SIG-M5 treated with dmso at 0.1 percent for 504 hours (cell line): Measurements from ENCODE around the gene TXNRD2.

Source experiments
- DNase-seq: peaks from one replicate; lab custom pipeline; 2025; ENCODE audit not compliant: unreplicated experiment; lab: John Stamatoyannopoulos, UW

Gene TXNRD2

DNA sequence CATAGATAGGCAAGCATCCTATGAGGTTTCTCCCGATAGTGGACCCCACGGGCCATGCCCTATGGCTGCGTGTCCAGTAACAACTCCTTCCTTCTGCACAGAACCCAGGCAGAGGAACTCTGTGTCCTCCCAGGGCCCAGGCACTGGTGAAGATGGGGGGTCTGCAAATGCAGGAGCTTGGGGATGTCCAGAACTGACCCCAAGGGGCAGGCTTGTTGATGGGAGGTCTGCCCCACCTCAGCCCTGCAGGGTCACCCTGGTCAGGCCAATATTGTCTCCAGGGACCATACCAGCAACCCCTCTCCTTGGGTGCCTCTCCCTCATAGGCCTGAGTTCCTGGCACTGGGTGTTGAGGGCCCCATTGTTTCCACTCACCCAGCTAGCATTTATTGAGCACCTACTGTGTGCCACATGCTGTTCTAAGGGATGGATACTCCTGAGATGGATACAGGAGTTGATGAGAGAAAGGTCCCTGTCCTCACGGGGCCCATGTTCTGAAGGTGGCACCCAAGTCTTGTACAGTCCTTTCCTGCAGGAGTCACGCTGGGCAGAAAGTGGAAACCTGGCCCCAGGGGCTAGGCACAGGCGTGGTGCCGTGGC is 26.3 kb upstream of the TXNRD2 start:
- DNase-seq = no peak

DNA sequence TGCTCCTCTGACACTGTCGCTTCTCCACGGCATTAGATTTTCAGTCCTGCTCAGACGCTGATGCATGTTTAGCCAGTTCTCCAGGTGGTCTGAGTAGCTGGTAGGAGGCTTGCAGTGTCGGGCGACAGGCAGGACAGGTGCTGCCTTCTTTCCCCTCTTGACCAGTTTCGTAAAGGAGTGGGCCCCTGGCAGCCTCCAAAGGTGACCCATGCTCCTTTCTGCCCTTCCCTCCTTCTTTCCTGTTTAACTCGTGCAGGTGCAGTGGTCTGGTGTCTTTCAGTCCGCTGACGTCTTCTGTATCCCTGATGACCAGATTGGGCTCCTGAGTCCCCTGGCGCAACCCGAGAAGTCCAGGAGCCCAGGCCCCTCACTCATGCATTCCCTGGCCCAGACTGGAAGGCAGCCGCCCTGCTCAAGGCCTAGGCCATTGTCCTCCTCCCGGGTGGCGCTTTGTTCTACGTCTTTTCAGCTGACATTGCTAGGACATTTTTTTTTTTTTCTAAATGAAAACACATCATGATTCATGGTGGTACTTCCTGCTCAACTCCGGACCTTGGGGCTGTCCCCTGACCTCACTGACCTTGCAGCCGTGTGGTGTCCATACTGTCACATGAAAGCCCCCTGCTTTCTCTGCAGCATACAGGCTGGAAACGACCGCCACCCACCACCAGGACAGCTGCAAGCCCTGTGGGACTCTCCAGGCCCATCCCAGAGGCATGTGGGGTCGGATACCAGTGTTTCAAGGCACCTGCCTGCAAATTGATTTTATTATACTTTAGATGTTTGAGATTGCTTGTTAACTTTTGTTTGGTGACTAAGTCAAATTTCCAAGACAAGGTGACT is 25.5 kb upstream of the TXNRD2 start:
- DNase-seq = no peak

DNA sequence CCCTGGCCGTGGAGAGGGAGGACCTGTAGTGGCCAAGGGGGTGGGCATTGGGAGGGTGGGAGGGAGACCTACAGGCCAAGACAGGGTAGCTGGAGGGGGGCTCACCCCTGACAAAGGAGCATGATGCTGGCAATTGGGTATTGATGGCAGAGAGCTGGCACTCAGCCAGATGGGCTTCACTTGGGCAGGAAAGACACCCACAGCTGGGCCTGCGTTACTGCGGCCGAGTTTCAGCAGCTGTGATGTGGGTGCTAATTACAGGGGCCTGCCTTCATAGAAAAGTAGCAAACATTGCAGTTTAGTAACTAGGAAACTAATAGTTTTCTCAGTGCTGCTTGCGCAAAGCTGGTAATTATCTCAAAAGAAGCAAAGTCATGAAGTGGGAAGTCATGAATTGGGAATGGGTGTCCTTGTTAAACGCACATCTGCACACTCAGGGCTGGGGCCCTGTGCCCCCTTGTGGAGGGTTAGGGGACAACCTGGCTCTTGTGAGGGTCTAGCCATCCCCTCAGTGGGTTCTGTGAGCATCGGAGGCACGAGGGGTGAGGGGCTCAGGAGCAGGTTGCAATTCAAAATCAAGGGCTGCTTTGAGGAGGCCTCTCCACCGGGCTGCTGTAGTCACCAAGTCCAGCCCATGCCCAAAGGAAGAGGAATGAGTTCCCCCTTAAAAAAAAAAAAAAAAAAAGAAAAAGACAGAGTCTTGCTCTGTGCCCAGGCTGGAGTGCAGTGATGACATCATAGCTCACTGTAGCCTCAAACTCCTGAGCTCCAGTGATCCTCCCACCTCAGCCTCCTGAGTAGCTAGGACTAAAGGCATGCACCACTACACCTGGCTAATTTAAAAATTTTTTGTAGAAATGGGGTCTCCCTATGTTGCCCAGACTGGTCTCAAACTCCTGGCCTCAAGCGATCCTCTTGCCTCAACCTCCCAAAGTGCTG is 24.4 kb upstream of the TXNRD2 start:
- peak; percentile 40 for DNase-seq

DNA sequence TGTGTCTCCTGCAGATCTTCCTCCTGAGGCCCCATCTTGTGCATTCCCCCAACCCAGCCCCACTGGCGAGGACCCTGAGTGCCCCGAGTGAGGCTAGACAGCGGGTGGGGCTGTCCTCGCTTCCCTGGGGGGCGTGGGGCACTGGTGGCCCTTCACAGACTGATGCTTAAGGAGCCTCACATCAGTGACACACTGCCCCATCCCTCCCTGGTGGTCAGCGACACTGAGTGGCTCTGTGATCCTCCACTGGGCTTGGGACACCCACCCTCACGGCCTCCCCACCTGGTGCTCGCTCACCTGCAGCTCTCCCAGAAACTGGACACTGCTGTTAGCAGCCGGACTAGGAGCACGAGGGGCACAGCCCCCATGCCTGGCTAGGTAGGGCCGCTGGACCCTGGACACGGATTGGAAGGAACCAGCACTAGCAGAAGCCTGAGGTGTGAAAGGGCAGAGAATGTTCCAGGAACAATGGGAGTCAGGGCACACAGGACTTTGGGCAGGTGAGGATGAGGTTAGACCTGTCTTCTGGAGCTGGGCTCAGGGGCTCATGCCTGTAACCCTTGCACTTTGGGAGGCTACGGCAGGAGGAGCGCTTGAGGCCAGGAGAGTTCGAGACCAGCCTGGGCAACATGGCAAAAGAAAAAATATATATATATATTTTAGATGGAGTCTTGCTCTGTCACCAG is 23.2 kb upstream of the TXNRD2 start:
- no peak for DNase-seq

DNA sequence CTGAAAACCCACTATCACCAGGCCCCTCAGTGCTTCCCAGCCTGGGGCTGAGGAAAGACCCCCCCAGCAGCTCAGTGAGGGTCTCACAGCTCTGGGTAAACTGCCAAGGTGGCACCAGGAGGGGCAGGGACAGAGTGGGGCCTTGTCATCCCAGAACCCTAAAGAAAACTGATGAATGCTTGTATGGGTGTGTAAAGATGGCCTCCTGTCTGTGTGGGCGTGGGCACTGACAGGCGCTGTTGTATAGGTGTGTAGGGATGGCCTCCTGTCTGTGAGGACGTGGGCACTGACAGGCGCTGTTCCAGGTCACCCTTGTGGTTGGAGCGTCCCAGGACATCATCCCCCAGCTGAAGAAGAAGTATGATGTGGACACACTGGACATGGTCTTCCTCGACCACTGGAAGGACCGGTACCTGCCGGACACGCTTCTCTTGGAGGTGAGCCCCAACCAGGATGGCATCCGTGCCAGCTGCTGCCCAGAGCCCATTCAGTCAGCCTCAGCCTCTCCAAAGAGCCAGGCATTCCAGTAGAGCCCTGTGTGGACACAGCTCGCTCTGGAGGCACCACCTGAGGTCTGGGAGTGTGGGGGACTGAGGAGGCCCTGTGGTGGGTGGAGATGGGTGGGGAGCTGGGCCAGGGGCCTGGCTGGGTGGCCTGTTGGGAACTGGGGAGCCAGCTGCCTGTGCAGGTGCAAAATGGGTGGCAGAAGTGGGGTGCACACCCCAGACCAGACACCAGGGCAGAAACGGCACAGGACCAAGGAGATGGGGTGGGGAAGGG is 22.4 kb upstream of the TXNRD2 start:
- DNase-seq = no peak

DNA sequence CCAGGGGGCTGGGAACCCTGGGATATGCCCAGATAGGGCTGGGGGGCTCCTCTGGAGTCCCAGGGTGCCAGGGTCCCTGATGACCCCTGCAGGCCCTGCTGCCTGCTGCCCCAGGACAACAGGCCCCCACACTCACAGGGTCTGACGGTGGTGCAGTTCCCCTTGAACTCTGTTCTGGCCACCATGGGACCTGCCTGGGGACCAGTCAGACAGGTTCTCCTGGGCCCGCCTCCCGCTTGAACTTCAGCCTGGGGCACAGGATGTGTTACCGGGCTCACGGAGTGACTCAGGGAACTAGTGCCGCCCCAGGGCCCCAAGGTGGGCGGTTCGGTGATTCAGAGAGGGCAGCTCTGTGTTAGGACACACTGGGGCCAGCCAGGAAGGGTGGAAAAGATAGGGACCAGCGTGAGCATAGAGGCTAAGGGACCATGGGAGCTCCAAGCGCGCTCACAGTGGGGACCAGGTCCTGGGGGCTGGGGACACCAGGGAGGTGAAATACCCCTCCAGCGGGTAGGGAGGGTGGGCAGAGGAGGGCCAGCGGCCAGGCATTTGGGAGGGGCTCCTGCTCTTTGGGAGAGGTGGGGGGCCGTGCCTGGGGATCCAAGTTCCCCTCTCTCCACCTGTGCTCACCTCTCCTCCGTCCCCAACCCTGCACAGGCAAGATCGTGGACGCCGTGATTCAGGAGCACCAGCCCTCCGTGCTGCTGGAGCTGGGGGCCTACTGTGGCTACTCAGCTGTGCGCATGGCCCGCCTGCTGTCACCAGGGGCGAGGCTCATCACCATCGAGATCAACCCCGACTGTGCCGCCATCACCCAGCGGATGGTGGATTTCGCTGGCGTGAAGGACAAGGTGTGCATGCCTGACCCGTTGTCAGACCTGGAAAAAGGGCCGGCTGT is 21.5 kb upstream of the TXNRD2 start:
- peak; percentile 47 for DNase-seq

DNA sequence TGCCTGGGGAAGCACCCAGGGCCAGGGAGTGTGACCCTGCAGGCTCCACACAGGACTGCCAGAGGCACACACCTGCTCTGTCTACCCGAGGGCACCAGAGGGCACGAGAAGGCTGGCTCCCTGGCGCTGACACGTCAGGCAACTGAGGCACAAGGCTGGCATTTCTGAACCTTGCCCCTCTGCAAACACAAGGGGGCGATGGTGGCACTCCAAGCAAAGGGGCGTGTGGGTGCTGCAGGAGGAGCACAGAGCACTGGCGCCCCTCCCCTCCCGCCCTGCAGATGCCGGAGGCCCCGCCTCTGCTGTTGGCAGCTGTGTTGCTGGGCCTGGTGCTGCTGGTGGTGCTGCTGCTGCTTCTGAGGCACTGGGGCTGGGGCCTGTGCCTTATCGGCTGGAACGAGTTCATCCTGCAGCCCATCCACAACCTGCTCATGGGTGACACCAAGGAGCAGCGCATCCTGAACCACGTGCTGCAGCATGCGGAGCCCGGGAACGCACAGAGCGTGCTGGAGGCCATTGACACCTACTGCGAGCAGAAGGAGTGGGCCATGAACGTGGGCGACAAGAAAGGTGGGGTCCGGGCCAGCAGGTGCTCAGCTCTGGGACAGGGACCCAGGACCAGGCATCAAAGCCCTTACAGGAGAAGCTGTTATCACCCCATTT is 20.8 kb upstream of the TXNRD2 start:
- peak; percentile 65 for DNase-seq

DNA sequence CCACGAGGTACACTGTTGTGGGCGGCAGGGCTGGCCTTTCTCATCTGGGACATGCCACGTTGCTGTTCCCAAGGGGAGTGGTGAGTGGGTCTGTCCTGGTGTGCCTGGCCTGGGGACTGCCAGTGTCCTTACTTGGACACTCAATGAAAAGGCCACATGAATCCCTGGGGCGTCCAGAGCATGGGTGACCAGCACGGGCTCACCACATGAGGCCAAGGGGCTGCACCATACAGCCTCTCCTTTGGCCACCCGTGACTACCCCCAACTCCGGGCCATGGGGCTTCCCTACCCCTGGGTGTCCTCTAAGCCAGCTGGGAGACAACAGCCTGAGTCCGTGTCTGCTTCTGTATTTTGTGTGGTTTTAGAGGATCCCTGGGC is 20.2 kb upstream of the TXNRD2 start:
- DNase-seq = no peak

DNA sequence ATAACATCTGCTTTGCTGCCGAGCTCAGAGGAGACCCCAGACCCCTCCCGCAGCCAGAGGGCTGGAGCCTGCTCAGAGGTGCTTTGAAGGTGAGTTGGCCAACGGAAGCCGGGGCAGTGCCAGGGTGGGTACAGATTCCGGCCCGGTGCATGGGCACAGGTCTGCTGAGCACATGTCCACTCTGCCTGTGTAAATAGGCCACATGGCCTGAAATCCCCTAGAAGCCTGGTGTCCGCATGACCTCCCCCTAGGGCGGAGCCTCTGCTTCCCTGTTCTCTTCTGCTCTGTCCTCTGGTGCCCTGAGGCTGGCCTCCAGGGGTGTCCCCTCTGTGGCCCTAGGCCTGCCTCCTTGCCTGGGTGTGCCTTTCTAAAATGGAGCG is 19.6 kb upstream of the TXNRD2 start:
- DNase-seq = no peak

DNA sequence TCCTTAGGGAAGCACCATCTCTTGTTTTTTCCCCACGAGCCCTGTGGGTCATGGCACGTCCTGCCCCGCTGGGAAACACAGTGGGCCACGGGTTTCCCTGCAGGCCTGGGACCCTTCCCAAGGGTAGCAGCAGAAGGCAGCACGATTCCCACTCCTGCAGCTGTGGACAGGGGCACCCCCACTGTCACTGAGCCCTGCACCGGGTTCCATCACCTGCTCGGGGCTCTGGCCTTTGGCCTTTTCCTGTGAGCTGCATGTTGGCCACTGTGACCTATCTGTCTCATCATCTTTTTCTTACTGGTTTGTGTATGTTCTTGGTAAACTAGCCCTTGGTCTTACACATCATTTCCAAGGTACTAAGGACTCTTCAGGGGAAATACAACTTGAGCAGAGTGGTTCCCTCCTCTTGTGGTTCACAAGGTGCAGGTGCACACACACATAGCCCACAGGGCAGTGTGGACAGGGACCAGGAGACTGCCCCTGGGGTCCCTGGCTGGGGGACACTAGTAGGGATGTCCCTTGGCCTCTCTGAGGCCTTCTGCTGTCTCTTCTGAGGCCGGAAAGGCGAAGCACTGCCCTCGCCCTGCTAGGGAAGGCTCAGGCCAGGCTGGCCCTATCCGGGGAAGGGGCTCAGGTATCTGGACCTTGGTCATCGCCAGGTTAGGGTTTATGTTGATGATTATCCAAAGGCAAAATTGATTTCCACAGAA is 19.0 kb upstream of the TXNRD2 start:
- no peak for DNase-seq

DNA sequence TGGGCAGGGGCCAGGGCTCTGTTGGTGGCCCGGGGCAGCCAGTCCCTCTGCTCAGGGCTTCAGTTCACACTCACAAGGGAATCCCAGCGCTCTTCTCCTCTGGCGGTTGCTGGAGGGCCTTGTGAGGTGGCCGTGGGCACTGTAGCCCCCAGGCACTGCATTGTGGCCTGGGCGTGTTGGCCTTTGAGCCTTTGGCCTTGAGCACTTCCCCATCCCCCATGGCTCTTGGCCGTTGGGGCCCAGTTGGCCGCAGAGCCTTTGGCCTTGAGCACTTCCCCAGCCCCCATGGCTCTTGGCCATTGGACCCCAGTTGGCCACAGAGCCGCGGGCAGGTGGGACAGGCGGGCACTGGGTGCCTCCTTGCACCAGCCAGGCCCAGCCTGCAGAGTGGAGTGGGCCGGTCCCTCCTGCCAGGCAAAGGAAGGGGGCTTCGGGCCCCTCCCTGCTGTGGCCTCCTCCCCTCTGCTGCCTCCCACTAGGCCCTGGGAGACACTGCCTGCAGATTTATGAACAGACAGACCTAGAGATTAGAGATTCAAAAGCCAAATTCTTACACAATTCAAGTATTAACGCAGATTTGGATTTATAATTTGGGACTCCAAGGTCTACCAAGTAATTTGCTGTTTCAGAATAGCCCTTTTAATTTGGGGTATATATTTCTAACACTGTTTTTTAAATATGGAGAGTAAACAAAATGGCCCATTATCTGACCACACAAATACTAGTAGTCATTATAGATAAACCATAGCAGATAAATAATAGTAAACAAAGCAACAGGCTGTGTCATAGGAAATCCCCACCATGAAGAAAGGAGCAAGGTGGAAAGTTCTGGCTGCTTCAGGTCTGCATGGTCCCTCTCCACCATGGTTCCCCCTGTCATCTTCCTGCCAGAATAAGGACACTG is 18.2 kb upstream of the TXNRD2 start:
- DNase-seq = no peak

DNA sequence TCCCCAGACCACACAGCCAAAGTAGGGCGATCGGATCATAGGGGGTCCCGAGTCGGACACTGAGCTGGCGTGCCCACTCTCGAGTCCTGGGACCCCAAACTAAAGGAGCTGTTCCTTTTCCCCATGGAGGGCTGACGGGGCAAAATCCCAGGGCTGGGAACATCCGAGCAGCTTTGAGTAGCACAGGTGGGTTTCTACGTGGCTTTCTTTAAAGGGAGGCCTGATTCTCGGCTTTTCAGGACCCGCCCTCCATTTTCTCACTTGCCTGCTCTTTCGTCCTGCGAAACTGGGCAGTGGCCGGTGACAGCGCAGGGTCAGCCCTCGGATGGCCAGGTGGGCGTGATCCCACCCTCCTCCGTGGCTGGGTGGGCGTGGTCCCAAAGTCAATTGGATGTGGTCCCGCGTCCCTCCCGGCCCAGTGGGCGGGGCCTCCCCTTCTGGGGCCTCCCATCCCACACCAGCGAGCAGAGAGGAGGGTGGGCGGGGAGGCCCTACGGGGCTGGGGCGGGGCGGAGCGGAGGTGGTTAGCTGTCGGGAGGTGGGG is 17.5 kb upstream of the TXNRD2 start:
- DNase-seq = no peak

DNA sequence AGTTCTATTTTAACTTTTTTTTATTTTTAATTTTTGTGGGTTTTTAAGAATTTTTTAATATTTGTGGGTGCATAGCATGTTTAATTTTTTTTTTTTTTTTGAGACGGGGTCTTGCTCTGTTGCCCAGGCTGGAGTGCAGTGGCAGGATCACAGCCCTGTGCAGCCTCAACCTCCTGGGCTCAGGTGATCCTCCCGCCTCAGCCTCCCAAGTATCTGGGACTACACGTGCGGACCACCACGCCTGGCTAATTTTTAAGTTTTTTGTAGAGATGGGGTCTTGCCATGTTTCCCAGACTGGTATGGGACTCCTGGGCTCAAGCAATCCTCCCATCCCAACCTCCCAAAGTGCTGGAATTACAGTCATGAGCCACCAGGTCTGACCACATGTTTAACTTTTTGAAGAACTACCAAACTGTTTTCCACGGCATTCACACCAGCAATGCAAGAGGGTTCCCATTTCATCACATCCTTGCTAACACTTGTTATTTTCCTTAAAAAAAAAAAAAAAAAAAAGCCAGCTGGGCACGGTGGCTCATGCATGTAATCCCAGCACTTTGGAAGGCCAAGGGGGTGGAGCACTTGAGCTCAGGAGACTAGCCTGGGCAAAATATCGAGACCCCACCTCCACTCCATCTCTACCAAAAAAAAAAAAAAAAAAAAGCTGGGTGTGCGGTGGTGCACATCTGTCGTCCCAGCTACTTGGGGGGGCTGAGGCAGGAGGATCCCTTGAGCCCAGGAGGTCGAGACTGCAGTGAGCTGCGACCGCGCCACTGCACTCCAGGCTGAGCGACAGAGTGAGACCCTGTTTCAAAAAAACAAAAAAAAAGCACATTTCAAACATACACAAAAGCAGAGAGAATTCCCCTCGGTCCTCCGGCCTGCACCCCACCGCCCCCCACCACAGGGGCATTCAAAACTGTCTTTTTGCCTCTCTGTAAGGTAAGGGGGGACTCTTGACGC is 16.7 kb upstream of the TXNRD2 start:
- no peak for DNase-seq

DNA sequence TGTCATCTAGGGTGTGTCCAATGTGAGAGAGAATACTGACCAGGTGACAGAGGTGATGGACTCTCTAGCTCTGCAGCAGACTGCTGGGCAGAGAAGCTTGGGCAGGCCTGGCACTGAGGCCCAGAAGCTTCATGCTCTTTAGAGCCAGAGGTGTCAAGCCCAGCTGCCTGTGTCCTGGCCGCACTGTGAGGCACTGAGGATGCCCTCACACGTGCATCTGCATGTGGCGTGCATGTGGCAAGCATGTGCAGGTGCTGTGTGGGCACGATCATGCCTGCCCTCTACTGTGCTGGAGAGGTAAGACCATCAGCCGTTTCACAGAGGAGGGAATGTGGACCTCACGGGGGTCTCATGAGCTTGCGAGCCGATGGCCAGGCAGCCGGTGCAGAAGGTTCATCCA is 15.8 kb upstream of the TXNRD2 start:
- DNase-seq = no peak

DNA sequence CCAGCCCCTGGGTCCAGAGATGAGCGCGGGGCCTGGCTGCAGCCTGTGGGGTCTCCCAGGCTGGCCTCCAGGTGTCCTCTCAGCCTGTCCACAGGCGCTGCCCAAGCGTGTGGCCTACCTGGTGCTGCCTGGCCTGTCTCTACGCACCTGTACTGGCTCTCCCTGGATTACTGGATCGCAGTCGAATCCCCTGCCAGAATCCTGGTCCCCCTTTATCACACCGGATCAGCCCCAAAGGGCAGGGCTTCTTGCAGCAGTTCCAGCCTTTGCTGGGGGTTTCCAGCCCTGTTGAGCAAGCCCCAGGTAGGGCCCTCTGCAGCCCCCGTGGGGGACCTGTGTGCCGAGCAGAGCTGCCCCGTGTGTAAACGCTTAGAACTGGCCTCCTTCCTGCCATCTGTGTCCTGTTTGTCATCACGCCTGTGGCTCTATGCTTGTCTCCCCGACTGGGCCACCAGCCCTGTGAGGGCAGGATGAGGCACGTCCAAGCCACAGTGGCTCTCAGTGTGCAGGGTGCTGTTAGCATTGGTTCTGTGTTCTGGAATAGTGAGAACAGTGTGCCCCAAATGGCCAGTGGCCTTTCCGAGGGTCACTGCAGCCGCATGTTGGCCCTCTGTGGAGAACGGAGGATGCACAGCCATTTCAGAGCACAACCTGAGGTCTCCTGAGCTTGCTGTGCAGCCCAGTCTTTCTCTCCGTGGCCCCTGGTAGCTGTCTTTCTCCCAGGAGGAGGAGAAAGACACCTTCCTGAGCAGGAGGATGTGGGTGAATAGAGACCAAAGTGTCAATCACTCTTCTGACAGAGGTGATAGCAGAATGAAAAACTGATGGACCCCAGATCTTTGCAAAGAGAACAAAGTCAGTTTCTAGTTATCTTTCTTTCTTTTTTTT is 13.9 kb upstream of the TXNRD2 start:
- DNase-seq = no peak
